K562 (cell line): ENCODE results near the gene CDNF. TPM values are rescaled to one million over a fixed set of nuclear protein-coding genes. Genes with fewer than 3 reads are reported as not detected.

ENCODE experiments used
- EHMT2 ChIP-seq: fragments of 450-650 bp; IDR thresholded peaks from 2 replicates; pipeline ENCODE4 v1.6.1; 2018; ENCODE audit warnings: antibody characterized with exemption
- HDAC2 ChIP-seq: fragments of 450-650 bp; IDR thresholded peaks from 2 replicates; pipeline ENCODE4 v1.6.1; 2016; ENCODE audit warnings: mild to moderate bottlenecking
- HNRNPH1 ChIP-seq: fragments of 200-400 bp; formaldehyde crosslinking; optimal IDR thresholded peaks from 2 replicates; pipeline ENCODE3; 2017; ENCODE audit warnings: low read depth, mild to moderate bottlenecking, low read length, moderate library complexity
- KAT8 ChIP-seq: fragments of 450-650 bp; IDR thresholded peaks from 2 replicates; pipeline ENCODE4 v1.6.1; 2016; ENCODE audit warnings: low read depth, mild to moderate bottlenecking
- LCOR ChIP-seq: sonication (generic); formaldehyde crosslinking; IDR thresholded peaks from 2 replicates; pipeline ENCODE4 v1.8.0; 2022; ENCODE audit warnings: mild to moderate bottlenecking, missing genetic modification reagents
- MYBL2 ChIP-seq, 2 experiments: fragments of 450-650 bp in 1 of 2; sonication (generic) in 1 of 2; formaldehyde crosslinking in 1 of 2; IDR thresholded peaks; 2 replicates each; pipeline versions ENCODE4 v1.6.1 to v1.8.1; 2017 to 2022; ENCODE audit warnings: borderline replicate concordance in 1 of 2, inconsistent platforms in 1 of 2, low read depth in 1 of 2, mild to moderate bottlenecking in 1 of 2, missing genetic modification reagents in 1 of 2, moderate library complexity in 1 of 2
- NFE2 ChIP-seq: IDR thresholded peaks from 2 replicates; pipeline ENCODE4 v1.6.1; 2014; ENCODE audit warnings: antibody characterized with exemption, low read depth
- PHTF2 ChIP-seq: fragments of 250-450 bp; sonication (Bioruptor Pico); IDR thresholded peaks from 2 replicates; pipeline ENCODE4 v1.5.0; 2021; ENCODE audit warnings: mild to moderate bottlenecking
- POLR2AphosphoS5 ChIP-seq: IDR thresholded peaks from 2 replicates; pipeline ENCODE4 v1.6.1; 2011; ENCODE audit warnings: mild to moderate bottlenecking, low read depth, low read length, moderate library complexity; ENCODE audit not compliant: control insufficient read depth, insufficient read depth
- RAD51 ChIP-seq: fragments of 450-650 bp; IDR thresholded peaks from 2 replicates; pipeline ENCODE4 v1.7.1; 2016; ENCODE audit warnings: low read depth, mild to moderate bottlenecking, borderline replicate concordance
- RBM15 ChIP-seq: fragments of 200-400 bp; formaldehyde crosslinking; IDR thresholded peaks from 2 replicates; pipeline ENCODE4 v1.6.1; 2018; ENCODE audit warnings: mild to moderate bottlenecking, low read length, moderate library complexity; ENCODE audit not compliant: insufficient read depth
- RBM25 ChIP-seq: fragments of 200-400 bp; formaldehyde crosslinking; IDR thresholded peaks from 2 replicates; pipeline ENCODE4 v1.6.1; 2018; ENCODE audit warnings: low read length, low read depth, moderate library complexity; ENCODE audit not compliant: severe bottlenecking
- RNF2 ChIP-seq: sonication (generic); IDR thresholded peaks from 2 replicates; pipeline ENCODE4 v1.6.1; 2016
- SNRNP70 ChIP-seq: fragments of 200-400 bp; formaldehyde crosslinking; optimal IDR thresholded peaks from 2 replicates; pipeline ENCODE3; 2017; ENCODE audit warnings: low read depth, low read length
- ZBTB49 ChIP-seq: sonication (generic); formaldehyde crosslinking; IDR thresholded peaks from 2 replicates; pipeline ENCODE4 v1.8.0; 2022; ENCODE audit warnings: missing genetic modification reagents, mild to moderate bottlenecking, borderline replicate concordance
- ZKSCAN1 ChIP-seq: fragments of 150-350 bp; IDR thresholded peaks from 2 replicates; pipeline ENCODE4 v1.6.1; 2016; ENCODE audit warnings: low read depth, low read length
- ZNF124 ChIP-seq: sonication (generic); formaldehyde crosslinking; IDR thresholded peaks from 2 replicates; pipeline ENCODE4 v1.8.1; 2022; ENCODE audit warnings: missing genetic modification reagents
- ZNF133 ChIP-seq: fragments of 250-450 bp; sonication (Bioruptor Pico); IDR thresholded peaks from 2 replicates; pipeline ENCODE4 v1.4.0; 2020; ENCODE audit warnings: mild to moderate bottlenecking
- ZNF740 ChIP-seq, 3 experiments: fragments of 200-800 bp in 1 of 3; sonication (Bioruptor generic) in 1 of 3; sonication (generic) in 1 of 3; formaldehyde crosslinking in 1 of 3; IDR thresholded peaks; 2 replicates each; pipeline versions ENCODE4 v1.6.1 to v1.8.0; 2016 to 2022; ENCODE audit warnings: mild to moderate bottlenecking in 2 of 3, missing compliant biosample characterization in 2 of 3, missing genetic modification characterization in 2 of 3, missing genetic modification reagents in 1 of 3
- polyA plus RNA-seq, 8 experiments: library from polyadenylated mRNA; depleted of rRNA in 4 of 8; stranded (reverse) in 5 of 8; unstranded in 3 of 8; fragments of >200 nt; fragmentation: Nextera tagmentation in 2 of 8; fragmentation: Illumina TruSeq in 1 of 8; extraction: Ambion mirVana in 2 of 8; extraction: Trizol in 1 of 8; gene quantifications; 2 replicates each; pipeline versions ENCODE4 v1.2.1 to v1.2.3, GENCODE V29; 2011 to 2014; ENCODE audit warnings: inconsistent platforms in 1 of 8, missing spikeins in 1 of 8
- total RNA-seq, 7 experiments: library from RNA; depleted of rRNA in 6 of 7; stranded (reverse); fragments of >200 nt in 6 of 7; fragmentation: Illumina TruSeq in 2 of 7; extraction: Trizol in 2 of 7; gene quantifications; 2 replicates each; pipeline versions ENCODE4 v1.2.1 to v1.2.3, GENCODE V29; 2011 to 2021; ENCODE audit warnings: low replicate concordance in 1 of 7

The CDNF gene
- total and polyA plus RNA-seq, 9 of the 15 experiments (the other 6 are each of a cell fraction or from before 2014, with no cell fraction given) = 0.18 to 1.6 (median 0.61) TPM

- no peak for TF ChIP-seq HNRNPH1
- TF ChIP-seq HDAC2 = no peak
- TF ChIP-seq RNF2 = no peak
- no peak for TF ChIP-seq RAD51
- no peak for TF ChIP-seq EHMT2
- peak; percentile 41 for TF ChIP-seq RBM25
- TF ChIP-seq ZNF133 (CRISPR knock-in tag) = no peak
- no peak for TF ChIP-seq PHTF2 (CRISPR knock-in tag)
- TF ChIP-seq LCOR (CRISPR knock-in tag) = peak; percentile 62; the same call in 1 of the 2 replicates
- TF ChIP-seq KAT8 = no peak
- TF ChIP-seq NFE2 = no peak
- no peak for TF ChIP-seq ZBTB49 (CRISPR knock-in tag)
- peak; percentile 66 for TF ChIP-seq POLR2AphosphoS5
- TF ChIP-seq SNRNP70 = no peak
- no peak for TF ChIP-seq ZKSCAN1
- TF ChIP-seq RBM15 = no peak
- no peak; the same call in 1 of the 2 replicates for TF ChIP-seq MYBL2 (IDR thresholded peaks at IDR 0.05; ENCODE audit: low read depth)
- no peak for TF ChIP-seq MYBL2 (CRISPR knock-in tag; IDR thresholded peaks at IDR 0.05; ENCODE audit: borderline replicate concordance)
- no peak for TF ChIP-seq ZNF124 (CRISPR knock-in tag)
- 0 out of 2 replicates have a peak, but pooled peaks have one; percentile 26 for TF ChIP-seq ZNF740 (CRISPR knock-in tag; IDR thresholded peaks at IDR 0.05)
- no peak for TF ChIP-seq ZNF740 (tag; IDR thresholded peaks at IDR 0.05)
Observed at GRCh38 chr10:14837757-14838581, at the start of gene CDNF, which contains the start of the genes HSPA14 and MSANTD7 (continued).
